Astrocyte of the spinal cord (primary cell): ENCODE results near the gene USP4.
A peak's percentile ranks its signal among the peaks of the same experiment; 100 is the strongest.

ENCODE experiments used
- DNase-seq: peaks from one replicate; pipeline ENCODE4 v3.0.0; 2011; ENCODE audit warnings: low read depth, low spot score
- H3K4me3 ChIP-seq: 2 replicates; pipeline ENCODE4 v1.5.1; 2011; ENCODE audit warnings: low read depth, mild to moderate bottlenecking, low read length, moderate library complexity
- CTCF ChIP-seq: IDR thresholded peaks from 2 replicates; pipeline ENCODE4 v1.5.1; 2012; ENCODE audit warnings: low read depth, mild to moderate bottlenecking, low read length, inconsistent platforms
- in situ Hi-C: cut with HindIII; loops from 2 replicates; pipeline ENCODE4 v1.10.0; 2017; ENCODE audit warnings: low sequenced_read_pairs

USP4 gene

GRCh38 chr3:49383387-49383786, 43.5 kb upstream of the USP4 start:
- DNase-seq = no peak
- no peak overlapping the region for H3K4me3 ChIP-seq
- TF ChIP-seq CTCF = no peak
- in situ Hi-C loops = no loop called here

- in situ Hi-C loops = no loop called here
- DNase-seq = peak; percentile 77
- H3K4me3 ChIP-seq = no peak overlapping the region
- TF ChIP-seq CTCF = no peak
Measured at GRCh38 chr3:49378249-49378895, 38.5 kb upstream of the USP4 start.

GRCh38 chr3:49377483-49377882, 37.6 kb upstream of the USP4 start:
- no peak overlapping the region for H3K4me3 ChIP-seq
- DNase-seq = peak; percentile 59
- in situ Hi-C loops = no loop called here
- no peak for TF ChIP-seq CTCF

GRCh38 chr3:49371946-49372345, 32.1 kb upstream of the USP4 start:
- in situ Hi-C loops = no loop called here
- DNase-seq = no peak
- TF ChIP-seq CTCF = no peak
- no peak overlapping the region for H3K4me3 ChIP-seq

- TF ChIP-seq CTCF = no peak
- no peak for DNase-seq
- in situ Hi-C loops = no loop called here
- no peak overlapping the region for H3K4me3 ChIP-seq
Measured at GRCh38 chr3:49370585-49371290, 30.9 kb upstream of the USP4 start.

GRCh38 chr3:49362561-49362960, 22.7 kb upstream of the USP4 start:
- no peak for TF ChIP-seq CTCF
- in situ Hi-C loops = no loop called here
- no peak overlapping the region for H3K4me3 ChIP-seq
- DNase-seq = peak; percentile 35
